C4-2B (cell line): ENCODE data around the gene MAP2.

Source experiments
- CTCF ChIP-seq: fragments of 450-650 bp; conservative IDR thresholded peaks from 2 replicates; pipeline ENCODE4 v1.5.1; 2017; ENCODE audit warnings: mild to moderate bottlenecking
- ZFX ChIP-seq: fragments of 450-650 bp; IDR thresholded peaks from 2 replicates; pipeline ENCODE4 v1.6.1; 2017

GRCh38 chr2:209761566-209761965 lies 337.7 kb downstream of the MAP2 start:
- TF ChIP-seq CTCF (no peak), ZFX (no peak)
